ENCODE measurements around the gene FOXN4. TPM values are rescaled to one million over a fixed set of nuclear protein-coding genes. Genes with fewer than 3 reads are reported as not detected.

The FOXN4 gene
- total and polyA plus RNA-seq, 2 donors (not counting 3 experiments of a cell fraction or from before 2014, with no cell fraction given): not detected

DNA sequence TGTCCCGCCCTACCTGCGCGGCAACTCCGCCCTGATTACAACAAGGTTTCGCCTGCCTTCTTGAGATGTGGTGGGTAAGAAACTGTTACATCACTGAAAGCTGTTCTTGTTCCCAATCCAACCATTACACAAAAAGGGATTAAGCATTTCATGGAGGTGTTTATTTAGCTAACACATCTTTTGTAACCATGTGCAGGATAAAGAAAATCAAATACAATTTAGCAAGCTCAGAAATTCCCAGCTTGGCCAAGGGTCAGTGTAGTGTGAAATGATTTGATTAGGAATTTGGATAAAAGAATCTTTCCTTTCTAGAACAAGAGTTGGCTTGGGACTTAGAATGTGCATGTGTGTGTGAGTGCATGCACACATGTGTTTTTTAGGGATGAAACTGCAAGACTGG lies 6.3 kb downstream of the FOXN4 start:
- Histone ChIP-seq H3K9me3 (replicated peaks; ENCODE audit: control insufficient read depth, insufficient read depth, low read length) (no peaks in the 10 kb centered on the region), H3K79me2 (ENCODE audit: control insufficient read depth, insufficient read depth, low read length) (no peaks in the 10 kb centered on the region), H3K4me1 (ENCODE audit: control insufficient read depth, extremely low read depth, insufficient read depth, low read length) (no peaks in the 10 kb centered on the region), H3K4me2 (ENCODE audit: insufficient read depth, low read length) (no peak overlapping the region), H3K9me1 (replicated peaks; ENCODE audit: control insufficient read depth, extremely low read depth, insufficient read depth, low read length) (no peaks in the 10 kb centered on the region), H2AFZ (ENCODE audit: low read depth, low read length) (no peak overlapping the region), H3K9ac (replicated peaks; ENCODE audit: extremely low read depth, insufficient read depth, low read length) (no peak overlapping the region), H3K36me3 (ENCODE audit: control insufficient read depth in 2 of 2, extremely low read depth in 1 of 2, insufficient read depth in 2 of 2, low read length in 2 of 2) (no peaks in the 10 kb centered on the region), H3K27ac (ENCODE audit: insufficient read depth, low read depth, low read length) (no peak overlapping the region), H3K4me3 (replicated peaks in 1 of 3; ENCODE audit: insufficient read depth in 1 of 3, low read depth in 1 of 3, low read length in 3 of 3) (no peak overlapping the region), H3K27me3 (ENCODE audit: control insufficient read depth in 2 of 2, insufficient read depth in 2 of 2, low read length in 2 of 2) (peaks cover 19 to 23% of the 10 kb centered on the region in 2 experiments), H4K20me1 (replicated peaks; ENCODE audit: control insufficient read depth, extremely low read depth, insufficient read depth, low read length) (no peaks in the 10 kb centered on the region)
- no peak for TF ChIP-seq FOS (IDR thresholded peaks at IDR 0.05; ENCODE audit: borderline replicate concordance, insufficient read depth, low read length)
- TF ChIP-seq POLR2AphosphoS5 (IDR thresholded peaks at IDR 0.05; ENCODE audit: insufficient read depth, low read depth, low read length): no peak
- no peak for TF ChIP-seq POLR2A (IDR thresholded peaks at IDR 0.05; ENCODE audit: low read depth, low read length)
- no peak for TF ChIP-seq EZH2 (IDR thresholded peaks at IDR 0.05; ENCODE audit: borderline replicate concordance, low read depth, low read length, severe bottlenecking)
- TF ChIP-seq, protein P1, sequence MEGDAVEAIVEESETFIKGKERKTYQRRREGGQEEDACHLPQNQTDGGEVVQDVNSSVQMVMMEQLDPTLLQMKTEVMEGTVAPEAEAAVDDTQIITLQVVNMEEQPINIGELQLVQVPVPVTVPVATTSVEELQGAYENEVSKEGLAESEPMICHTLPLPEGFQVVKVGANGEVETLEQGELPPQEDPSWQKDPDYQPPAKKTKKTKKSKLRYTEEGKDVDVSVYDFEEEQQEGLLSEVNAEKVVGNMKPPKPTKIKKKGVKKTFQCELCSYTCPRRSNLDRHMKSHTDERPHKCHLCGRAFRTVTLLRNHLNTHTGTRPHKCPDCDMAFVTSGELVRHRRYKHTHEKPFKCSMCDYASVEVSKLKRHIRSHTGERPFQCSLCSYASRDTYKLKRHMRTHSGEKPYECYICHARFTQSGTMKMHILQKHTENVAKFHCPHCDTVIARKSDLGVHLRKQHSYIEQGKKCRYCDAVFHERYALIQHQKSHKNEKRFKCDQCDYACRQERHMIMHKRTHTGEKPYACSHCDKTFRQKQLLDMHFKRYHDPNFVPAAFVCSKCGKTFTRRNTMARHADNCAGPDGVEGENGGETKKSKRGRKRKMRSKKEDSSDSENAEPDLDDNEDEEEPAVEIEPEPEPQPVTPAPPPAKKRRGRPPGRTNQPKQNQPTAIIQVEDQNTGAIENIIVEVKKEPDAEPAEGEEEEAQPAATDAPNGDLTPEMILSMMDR (IDR thresholded peaks at IDR 0.05; ENCODE audit: extremely low read depth in 1 of 2, insufficient read depth in 1 of 2, low read depth in 1 of 2, low read length in 2 of 2): no peak
- TF ChIP-seq JUN (IDR thresholded peaks at IDR 0.05; ENCODE audit: borderline replicate concordance, insufficient read depth, insufficient read length, low read depth): no peak
- TF ChIP-seq MYC (IDR thresholded peaks at IDR 0.05; ENCODE audit: low read depth, low read length): no peak
- no peak for TF ChIP-seq GATA2 (IDR thresholded peaks at IDR 0.05; ENCODE audit: insufficient read depth, insufficient read length, low read depth, low read length)
- TF ChIP-seq, protein P2, sequence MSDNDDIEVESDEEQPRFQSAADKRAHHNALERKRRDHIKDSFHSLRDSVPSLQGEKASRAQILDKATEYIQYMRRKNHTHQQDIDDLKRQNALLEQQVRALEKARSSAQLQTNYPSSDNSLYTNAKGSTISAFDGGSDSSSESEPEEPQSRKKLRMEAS (IDR thresholded peaks at IDR 0.05; ENCODE audit: insufficient read depth, insufficient read length): no peak
- FAIRE-seq (no peak), DNase-seq (ENCODE audit: low read depth, low spot score) (no peak)
- dilution Hi-C loops (cut with MboI; ENCODE audit: extremely low pct_ligation_motif_present, low sequenced_read_pairs) (no loop called here), intact Hi-C loops (cut with micrococcal nuclease) (no loop called here)
- CTCF ChIA-PET: interaction anchor here (0.8 to 1.6 kb wide), 2 partner anchors 9 to 18 kb away, joined by 3 to 5 read pairs; no protein-coding TSS in a partner anchor
- BruUV-seq (replicated peaks): no TSS peak
- POLR2A ChIA-PET: no interaction called here

Measured in endothelial cell of umbilical vein (primary cell).